ENCODE results near the gene ARHGDIB.

The ARHGDIB gene

DNA sequence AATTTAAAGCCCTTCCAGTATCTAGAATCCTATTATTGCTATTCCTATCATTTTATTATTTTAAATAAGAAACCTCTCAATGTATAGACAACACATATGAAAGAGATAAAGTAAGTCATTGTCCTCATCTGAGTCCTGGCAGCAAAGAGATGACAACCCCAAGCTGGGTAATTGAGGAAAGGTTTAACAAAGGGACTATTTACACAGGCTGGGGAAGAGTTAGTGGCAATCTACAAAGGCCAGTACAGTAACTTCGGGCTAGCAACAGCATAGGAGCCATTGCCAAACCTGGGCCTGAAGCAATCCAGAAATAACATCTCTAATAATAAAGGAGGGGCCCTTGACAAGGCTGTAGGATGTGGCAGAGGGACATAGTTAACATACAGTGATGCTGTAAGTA, 22.6 kb upstream of the ARHGDIB start:
- no peak for DNase-seq (ENCODE audit: low read depth in 3 of 3, low spot score in 1 of 3)

DNA sequence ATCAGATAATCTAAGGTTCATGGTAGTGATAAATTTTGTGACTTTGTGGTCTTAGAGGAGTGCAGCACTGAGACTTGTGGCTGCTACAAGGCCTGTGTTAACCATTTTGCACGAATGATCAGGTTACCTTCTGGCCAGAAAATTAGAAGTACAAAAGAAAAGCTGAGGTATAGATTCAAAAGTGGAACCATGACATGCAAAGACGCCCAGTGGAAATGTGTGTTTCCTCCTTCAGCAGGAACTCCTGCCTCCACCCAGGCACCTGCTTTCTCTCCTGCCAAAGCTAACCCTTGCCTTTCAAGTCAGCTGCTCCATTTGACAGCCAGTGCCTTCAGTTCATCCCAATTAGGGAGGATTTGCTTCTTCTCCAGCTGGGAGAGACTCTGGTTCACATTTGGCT, 21.6 kb upstream of the ARHGDIB start:
- no peak for DNase-seq (ENCODE audit: low read depth in 3 of 3, low spot score in 1 of 3)

- no peak for DNase-seq (ENCODE audit: low read depth in 3 of 3, low spot score in 1 of 3)
Observed at GRCh38 chr12:14982562-14982961, 21.2 kb upstream of the ARHGDIB start.

GRCh38 chr12:14981049-14981448, 19.6 kb upstream of the ARHGDIB start:
- DNase-seq (ENCODE audit: low read depth in 3 of 3, low spot score in 1 of 3) = no peak

DNA sequence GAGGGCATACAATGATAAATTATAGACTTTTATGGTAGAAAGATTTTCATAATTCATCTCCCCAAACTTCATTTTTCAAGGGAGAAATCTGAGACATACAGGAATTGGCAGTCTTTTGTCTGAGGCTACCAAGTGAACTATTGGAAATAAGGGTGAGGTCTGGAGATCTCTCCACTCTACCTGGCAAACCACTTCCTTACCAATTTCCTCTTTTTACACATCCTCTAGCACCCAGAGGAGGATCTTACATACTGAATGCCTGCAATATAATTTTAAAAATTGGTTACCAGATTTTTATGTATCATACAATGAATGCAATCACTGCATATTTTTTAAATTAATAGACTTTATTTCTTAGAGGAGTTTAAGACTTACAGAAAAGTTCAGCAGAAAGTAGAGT, 18.1 kb upstream of the ARHGDIB start:
- no peak for DNase-seq (ENCODE audit: low read depth in 3 of 3, low spot score in 1 of 3)

- no peak for DNase-seq (ENCODE audit: low read depth in 3 of 3, low spot score in 1 of 3)
Observed at GRCh38 chr12:14976658-14977057, 15.3 kb upstream of the ARHGDIB start.

- no peak for DNase-seq (ENCODE audit: low read depth in 3 of 3, low spot score in 1 of 3)
Observed at GRCh38 chr12:14975457-14975856, 14.1 kb upstream of the ARHGDIB start.

- DNase-seq (ENCODE audit: low read depth in 3 of 3, low spot score in 1 of 3) = no peak
Observed at GRCh38 chr12:14974633-14975032, 13.2 kb upstream of the ARHGDIB start.

GRCh38 chr12:14972816-14973215, 11.4 kb upstream of the ARHGDIB start, which contains the start of gene PDE6H:
PDE6H (plus strand) TSS chr12:14973042; CDS start chr12:14978013, 4,971 bp downstream.
- DNase-seq (ENCODE audit: low read depth in 3 of 3, low spot score in 1 of 3) = no peak

- no peak for DNase-seq (ENCODE audit: low read depth in 3 of 3, low spot score in 1 of 3)
Observed at GRCh38 chr12:14970473-14970872, 9.1 kb upstream of the ARHGDIB start.

- DNase-seq (ENCODE audit: low read depth in 3 of 3, low spot score in 1 of 3) = no peak
Observed at GRCh38 chr12:14968478-14968877, 7.1 kb upstream of the ARHGDIB start.

- DNase-seq (ENCODE audit: low read depth in 3 of 3, low spot score in 1 of 3) = no peak
Observed at GRCh38 chr12:14965221-14965620, 3.8 kb upstream of the ARHGDIB start.

GRCh38 chr12:14964406-14964805, 3.0 kb upstream of the ARHGDIB start:
- no peak for DNase-seq (ENCODE audit: low read depth in 3 of 3, low spot score in 1 of 3)

GRCh38 chr12:14963520-14963919, 2.1 kb upstream of the ARHGDIB start:
- DNase-seq (ENCODE audit: low read depth in 3 of 3, low spot score in 1 of 3) = no peak

DNA sequence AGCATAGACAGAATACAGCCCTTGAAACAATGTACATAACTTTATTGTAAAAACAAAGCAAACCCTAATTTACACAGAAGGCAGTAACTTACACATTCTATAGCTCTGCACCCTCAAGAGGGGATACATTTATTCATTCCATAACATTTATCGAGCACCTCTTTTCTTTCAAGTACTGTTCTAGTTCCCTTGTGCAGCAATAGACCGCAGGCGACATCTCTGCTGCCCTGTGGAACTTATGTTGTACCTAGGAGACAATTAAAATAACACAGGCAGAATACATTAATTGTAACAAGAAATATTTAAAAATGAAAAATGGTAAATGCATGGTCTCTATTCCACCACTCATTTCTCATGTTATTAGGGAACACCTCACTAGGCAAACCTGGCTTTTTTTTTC, 1.4 kb upstream of the ARHGDIB start:
- no peak for DNase-seq (ENCODE audit: low read depth in 3 of 3, low spot score in 1 of 3)

- DNase-seq (ENCODE audit: low read depth in 3 of 3, low spot score in 1 of 3) = no peak
Observed at GRCh38 chr12:14962153-14962539, 745 bp upstream of the ARHGDIB start.

DNA sequence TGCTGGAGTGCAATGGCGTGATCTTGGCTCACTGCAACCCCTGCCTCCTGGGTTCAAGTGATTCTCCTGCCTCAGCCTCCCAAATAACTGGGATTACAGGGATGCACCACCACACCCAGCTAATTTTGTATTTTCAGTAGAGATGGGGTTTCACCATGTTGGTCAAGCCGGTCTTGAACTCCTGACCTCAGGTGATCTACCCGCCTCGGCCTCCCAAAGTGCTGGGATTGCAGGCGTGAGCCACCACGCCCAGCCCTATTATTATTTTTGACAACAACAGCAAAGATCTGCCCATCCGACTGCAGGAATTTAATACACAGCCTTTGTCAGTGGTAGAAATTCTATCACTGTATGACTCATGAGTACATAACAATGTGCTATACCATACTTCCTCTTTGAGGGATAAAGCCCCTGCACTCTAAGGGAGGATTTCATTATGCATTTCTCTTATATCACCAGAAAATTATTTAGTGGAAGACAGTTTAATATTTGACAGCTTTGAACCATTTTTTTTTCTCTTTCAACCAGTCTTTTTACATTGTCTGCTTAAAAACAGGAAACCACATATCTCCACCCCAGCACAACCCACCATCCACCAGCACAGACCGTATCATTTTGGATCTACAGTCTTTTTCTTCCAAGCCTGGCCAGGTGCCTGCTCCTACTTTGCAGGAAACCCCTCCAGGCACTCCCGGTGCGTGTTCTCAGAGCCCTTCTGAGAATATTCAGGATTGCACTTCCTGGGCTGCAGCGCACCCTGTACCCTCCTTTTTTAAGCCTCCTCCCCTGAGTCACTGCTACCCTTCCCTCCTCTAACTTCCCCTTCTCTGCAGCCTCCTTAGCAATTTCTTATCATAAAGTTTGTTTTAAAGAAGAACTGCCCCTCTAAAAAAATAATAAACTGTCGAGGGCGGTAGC, 594 bp downstream of the ARHGDIB start:
- DNase-seq (ENCODE audit: low read depth in 3 of 3, low spot score in 1 of 3) = no peak

DNA sequence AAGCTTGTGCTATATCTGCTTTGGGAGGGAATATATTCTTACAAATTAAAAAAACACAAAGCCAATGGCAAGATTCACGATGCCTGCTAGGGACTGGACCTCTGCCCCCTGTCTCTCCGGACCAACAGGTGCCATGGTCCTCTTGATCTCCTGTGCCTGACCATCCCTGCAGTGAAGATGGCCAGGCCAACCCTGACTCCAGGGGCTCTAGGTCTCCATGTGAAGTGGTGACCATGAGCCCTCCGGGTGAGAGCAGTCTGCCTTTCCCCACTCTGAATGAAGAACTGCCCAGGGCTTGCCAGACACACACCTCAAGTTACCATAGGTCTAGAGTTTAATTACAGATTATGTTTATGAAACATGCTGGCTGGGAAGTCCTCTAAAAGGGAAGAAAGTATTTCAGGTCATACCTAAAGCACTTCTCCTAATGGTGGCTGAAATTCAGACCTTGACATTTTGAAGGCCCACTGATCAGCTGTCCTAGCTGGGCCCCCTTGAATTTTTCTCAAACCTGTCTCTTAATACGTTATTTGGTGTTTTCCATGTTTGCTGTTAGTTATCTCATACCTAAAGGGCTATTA, 1.4 kb downstream of the ARHGDIB start:
- DNase-seq (ENCODE audit: low read depth in 3 of 3, low spot score in 1 of 3) = no peak

- DNase-seq (ENCODE audit: low read depth in 3 of 3, low spot score in 1 of 3) = no peak
Observed at GRCh38 chr12:14959463-14959862, 1.9 kb downstream of the ARHGDIB start.

- DNase-seq (ENCODE audit: low read depth in 3 of 3, low spot score in 1 of 3) = no peak
Observed at GRCh38 chr12:14959126-14959440, 2.3 kb downstream of the ARHGDIB start.

DNA sequence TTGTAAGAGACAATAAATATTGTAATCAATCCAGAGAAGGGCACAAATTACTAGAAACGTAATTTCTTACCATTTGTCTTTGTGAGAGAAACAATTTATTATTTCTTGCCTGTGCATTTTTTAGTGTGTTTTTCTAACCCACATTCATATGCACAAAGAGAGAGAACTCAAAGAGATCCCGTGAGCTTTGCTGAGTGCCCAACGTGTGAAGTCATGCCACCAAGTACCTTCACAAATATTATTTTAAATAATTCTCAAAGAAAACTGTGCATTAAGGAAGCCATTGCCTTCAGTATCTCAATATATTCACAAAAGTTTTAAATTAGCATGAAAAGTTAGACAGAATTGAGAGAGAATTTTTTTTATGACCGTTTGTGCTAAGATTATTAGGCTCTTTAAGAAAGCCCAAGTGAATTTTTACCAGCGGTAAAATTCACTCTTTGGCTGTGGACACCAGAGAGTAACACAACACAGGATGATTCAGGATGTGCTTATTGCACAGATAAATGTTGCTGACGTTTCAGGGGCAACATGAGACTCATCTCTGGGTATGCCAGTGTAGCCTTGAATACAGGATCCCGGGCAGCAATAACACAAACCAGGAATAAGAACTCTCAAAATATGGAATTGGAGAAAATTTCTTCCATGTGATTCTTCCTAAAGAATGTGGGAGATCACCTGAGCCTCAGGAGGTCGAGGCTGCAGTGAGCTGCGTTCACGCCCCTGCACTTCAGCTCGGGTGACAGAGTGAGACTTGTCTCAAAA, 2.9 kb downstream of the ARHGDIB start:
- no peak for DNase-seq (ENCODE audit: low read depth in 3 of 3, low spot score in 1 of 3)

GRCh38 chr12:14957551-14958168, 3.7 kb downstream of the ARHGDIB start:
- no peak for DNase-seq (ENCODE audit: low read depth in 3 of 3, low spot score in 1 of 3)
